T-helper 1 cell (primary cell): ENCODE results near the gene ITPRIPL1.

ENCODE experiments used
- DNase-seq, 5 donors: peaks; one replicate each; pipeline ENCODE4 v3.0.0-alpha.2; 2012 to 2020

Gene ITPRIPL1

GRCh38 chr2:96324721-96325040 lies 436 bp upstream of the ITPRIPL1 start:
- peak in 1 of 5 donors; percentile 40 for DNase-seq

GRCh38 chr2:96325884-96326255 lies 753 bp downstream of the ITPRIPL1 start:
- DNase-seq, result peak in 3 of 5 donors; percentile 26 to 74 (median 34)

DNA sequence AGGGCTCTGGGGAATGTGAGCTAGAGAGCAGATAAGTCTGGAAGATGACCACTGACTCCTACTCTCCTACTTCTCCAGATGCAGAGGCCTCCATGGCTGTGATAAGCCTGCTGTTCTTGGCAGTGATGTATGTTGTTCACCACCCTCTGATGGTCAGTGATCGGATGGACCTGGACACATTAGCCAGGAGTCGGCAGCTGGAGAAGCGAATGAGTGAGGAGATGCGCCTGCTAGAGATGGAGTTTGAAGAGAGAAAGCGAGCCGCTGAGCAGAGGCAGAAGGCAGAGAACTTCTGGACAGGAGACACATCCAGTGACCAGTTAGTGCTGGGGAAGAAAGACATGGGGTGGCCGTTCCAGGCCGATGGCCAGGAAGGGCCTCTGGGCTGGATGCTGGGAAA lies 1.4 kb downstream of the ITPRIPL1 start:
- DNase-seq, result no peak

- DNase-seq, result no peak
Observed at GRCh38 chr2:96326990-96327820, 2.1 kb downstream of the ITPRIPL1 start.

GRCh38 chr2:96329456-96329855 lies 4.3 kb downstream of the ITPRIPL1 start:
- DNase-seq, result no peak

GRCh38 chr2:96329874-96330273 lies 4.8 kb downstream of the ITPRIPL1 start:
- no peak for DNase-seq

GRCh38 chr2:96330407-96330806 lies 5.3 kb downstream of the ITPRIPL1 start:
- no peak for DNase-seq

- DNase-seq, result no peak
Observed at GRCh38 chr2:96333708-96334107, 8.6 kb downstream of the ITPRIPL1 start.

GRCh38 chr2:96336104-96336775 lies 11.1 kb downstream of the ITPRIPL1 start:
- DNase-seq, result no peak

DNA sequence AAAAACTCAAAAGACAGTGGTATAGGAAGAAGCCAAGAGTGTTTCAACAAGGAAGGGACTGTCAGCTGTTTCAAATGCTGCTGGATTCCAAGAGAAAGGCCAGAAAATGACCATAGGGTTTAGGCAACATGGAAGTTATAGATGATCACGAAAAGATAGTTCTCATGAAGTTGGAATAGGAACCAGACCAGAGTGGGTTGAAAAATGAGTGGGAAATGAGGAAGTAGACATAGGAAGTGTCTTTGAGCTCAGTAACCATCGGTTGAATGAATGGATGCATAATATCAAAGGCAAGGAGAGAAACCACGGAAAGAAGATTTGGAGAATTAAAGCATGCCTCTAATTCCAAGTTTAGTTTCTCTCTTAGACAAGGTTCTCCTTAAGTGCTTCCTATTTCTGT lies 11.8 kb downstream of the ITPRIPL1 start:
- no peak for DNase-seq

DNA sequence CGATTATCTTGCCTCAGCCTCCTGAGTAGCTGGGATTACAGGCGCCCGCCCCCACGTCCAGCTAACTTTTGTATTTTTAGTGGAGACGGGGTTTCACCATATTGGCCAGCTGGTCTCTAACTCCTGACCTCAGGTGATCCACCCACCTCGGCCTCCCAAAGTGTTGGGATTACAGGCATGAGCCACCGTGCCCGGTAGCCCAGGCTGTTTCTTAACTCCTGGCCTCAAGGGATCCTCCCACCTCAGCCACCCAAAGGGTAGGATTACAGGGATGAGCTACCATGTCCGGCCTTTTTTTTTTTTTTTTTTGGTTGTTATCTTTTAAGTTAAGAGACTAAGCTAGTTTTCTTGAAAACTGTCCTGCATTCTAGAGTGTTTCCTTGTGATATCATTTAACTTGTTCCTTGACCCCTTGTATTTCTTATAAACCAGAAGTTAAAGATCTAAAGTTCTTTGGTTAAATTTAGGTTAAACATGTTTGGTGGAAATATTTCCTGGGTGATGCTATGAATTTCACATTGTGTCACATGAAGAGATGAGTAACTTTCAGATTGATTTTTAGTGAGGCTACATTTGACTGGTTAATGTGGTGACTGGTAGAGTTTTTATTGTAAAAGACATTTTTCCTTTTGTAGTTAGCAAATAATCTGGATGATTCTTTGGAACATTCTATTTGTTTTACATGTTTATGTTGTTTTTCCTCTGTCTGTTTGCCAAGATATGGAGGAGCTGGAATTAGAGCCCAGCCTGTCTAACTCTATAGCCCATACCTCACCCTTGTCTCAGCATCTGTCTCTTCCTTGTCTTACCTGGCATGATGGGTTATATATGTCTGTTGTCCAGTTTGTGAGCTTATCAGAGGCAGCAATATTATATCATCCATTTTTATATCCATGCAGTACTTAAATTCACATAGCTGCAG lies 15.6 kb downstream of the ITPRIPL1 start:
- peak in 1 of 5 donors; percentile 48 for DNase-seq

GRCh38 chr2:96341641-96342040 lies 16.5 kb downstream of the ITPRIPL1 start:
- DNase-seq, result no peak

DNA sequence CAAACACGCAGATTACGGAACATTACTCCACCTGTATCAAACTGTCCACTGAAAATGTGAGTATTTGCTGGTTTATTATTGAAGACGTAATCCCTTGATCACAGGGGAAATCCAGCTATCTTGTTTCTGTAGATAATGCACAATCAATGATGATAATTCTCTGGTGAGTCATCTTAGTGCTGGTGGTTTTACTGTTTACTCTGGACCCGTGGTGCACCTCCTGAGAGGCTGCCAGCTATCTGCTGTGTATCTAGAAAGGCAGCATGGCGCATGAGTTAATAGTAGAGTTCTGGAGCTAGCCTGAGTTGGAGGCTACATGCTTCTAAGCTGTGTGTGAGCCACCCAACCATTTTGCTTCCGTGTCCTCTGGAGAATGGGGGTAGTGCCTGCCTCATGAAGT lies 17.0 kb downstream of the ITPRIPL1 start:
- peak in 2 of 5 donors; percentile 29 to 78 for DNase-seq

DNA sequence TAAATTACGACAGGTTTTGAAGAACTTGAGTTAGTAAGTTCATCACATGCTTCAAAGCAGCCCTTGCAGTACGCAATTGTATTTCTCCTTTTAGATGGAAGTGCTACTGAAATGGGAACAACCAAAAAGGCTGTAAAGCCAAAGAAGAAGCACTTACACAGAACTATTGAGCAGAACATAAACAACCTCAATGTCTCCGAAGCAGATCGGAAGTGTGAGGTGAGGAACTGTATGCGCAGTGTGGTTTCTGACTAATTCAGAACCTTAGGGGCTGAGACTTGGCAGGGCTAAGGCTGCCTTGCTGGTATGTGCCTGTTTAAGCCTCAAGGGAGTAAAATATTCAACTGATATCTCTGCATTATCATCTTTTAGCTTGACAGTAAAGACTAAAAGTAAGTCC lies 18.9 kb downstream of the ITPRIPL1 start:
- DNase-seq, result peak in 2 of 5 donors; percentile 28 to 86

GRCh38 chr2:96345438-96345837 lies 20.3 kb downstream of the ITPRIPL1 start:
- no peak for DNase-seq

- DNase-seq, result no peak
Observed at GRCh38 chr2:96345868-96346462, 20.8 kb downstream of the ITPRIPL1 start.

DNA sequence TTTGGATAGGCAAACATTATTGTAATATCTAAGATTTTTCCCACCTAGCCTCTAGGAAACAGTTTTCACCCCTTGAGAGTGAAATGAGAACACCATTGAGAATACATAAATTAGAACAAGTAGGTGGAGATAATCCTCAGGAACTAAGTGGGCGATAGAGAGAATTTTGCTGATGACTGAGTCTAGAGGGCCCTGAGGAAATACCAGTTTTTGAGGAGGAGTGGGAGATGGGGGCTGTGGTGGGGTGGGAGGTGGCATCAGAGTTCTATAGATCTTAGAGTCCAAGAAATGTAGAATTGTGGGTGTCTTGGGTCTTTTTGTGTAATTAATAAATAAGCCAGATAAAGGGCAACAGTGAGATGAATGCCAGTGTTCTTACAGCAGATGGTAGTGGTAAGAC lies 22.3 kb downstream of the ITPRIPL1 start:
- DNase-seq, result no peak

DNA sequence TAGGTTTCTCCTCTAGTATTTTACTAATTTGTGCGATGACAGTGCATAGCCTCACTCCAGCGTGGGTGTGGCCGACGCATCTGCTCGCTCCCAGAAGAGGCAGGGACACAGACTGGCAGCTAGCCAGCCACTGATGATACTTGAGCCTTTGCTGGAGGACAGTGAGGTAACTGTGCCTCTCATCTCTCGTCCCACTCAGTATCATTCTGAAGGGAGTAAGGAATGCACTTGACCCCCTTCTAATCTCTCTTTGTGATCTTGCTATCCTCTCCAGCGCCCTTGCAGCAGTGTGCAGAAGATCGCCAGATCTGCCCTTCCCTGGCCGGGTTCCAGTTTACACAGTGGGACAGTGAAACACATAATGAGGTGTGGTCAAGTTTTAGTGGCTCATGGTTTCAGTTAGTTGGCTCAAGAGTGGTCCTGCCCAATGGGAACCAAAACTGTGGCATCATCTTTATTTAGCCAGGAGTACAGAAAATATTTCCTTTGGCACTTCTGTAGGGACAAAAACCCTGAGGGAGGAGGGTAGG lies 28.0 kb downstream of the ITPRIPL1 start:
- no peak for DNase-seq

- no peak for DNase-seq
Observed at GRCh38 chr2:96353606-96354101, 28.5 kb downstream of the ITPRIPL1 start.

GRCh38 chr2:96354492-96354891 lies 29.4 kb downstream of the ITPRIPL1 start:
- DNase-seq, result no peak

GRCh38 chr2:96356889-96357288 lies 31.8 kb downstream of the ITPRIPL1 start:
- no peak for DNase-seq

GRCh38 chr2:96359310-96359709 lies 34.2 kb downstream of the ITPRIPL1 start:
- peak in 1 of 5 donors; percentile 38 for DNase-seq
